Hepatocyte (in vitro differentiated cells): ENCODE results near the gene RPL18. TPM values are rescaled to one million over a fixed set of nuclear protein-coding genes. Genes with fewer than 3 reads are reported as not detected.

Experiments used
- DNase-seq: peaks from one replicate; pipeline ENCODE4 v3.0.0-alpha.2; 2016; ENCODE audit warnings: low spot score
- H2AFZ ChIP-seq: fragments of 200-600 bp; sonication (generic); 2 replicates; pipeline ENCODE4 v1.6.0; 2016; ENCODE audit warnings: antibody characterized with exemption, mild to moderate bottlenecking
- H3K27ac ChIP-seq: fragments of 200-600 bp; sonication (generic); 2 replicates; pipeline ENCODE4 v1.5.1; 2016; ENCODE audit warnings: mild to moderate bottlenecking
- H3K27me3 ChIP-seq: fragments of 200-600 bp; sonication (generic); 2 replicates; pipeline ENCODE4 v1.6.1; 2016
- H3K36me3 ChIP-seq: fragments of 200-600 bp; sonication (generic); replicated peaks from 2 replicates; pipeline ENCODE4 v1.5.1; 2016; ENCODE audit warnings: low read depth; ENCODE audit not compliant: insufficient read depth
- H3K4me1 ChIP-seq: fragments of 200-600 bp; sonication (generic); 2 replicates; pipeline ENCODE4 v1.5.1; 2016; ENCODE audit warnings: mild to moderate bottlenecking, moderate library complexity; ENCODE audit not compliant: insufficient read depth
- H3K4me2 ChIP-seq: fragments of 200-600 bp; sonication (generic); 2 replicates; pipeline ENCODE4 v1.6.0; 2016
- H3K4me3 ChIP-seq: fragments of 200-600 bp; sonication (generic); 2 replicates; pipeline ENCODE4 v1.5.1; 2016; ENCODE audit warnings: mild to moderate bottlenecking
- H3K79me2 ChIP-seq: fragments of 200-600 bp; sonication (generic); 2 replicates; pipeline ENCODE4 v1.6.0; 2017; ENCODE audit warnings: mild to moderate bottlenecking
- H3K9me2 ChIP-seq: fragments of 200-600 bp; sonication (generic); replicated peaks from 2 replicates; pipeline ENCODE4 v1.6.0; 2017; ENCODE audit warnings: mild to moderate bottlenecking; ENCODE audit not compliant: insufficient read depth
- H3K9me3 ChIP-seq: fragments of 200-600 bp; sonication (generic); 2 replicates; pipeline ENCODE4 v1.5.1; 2016; ENCODE audit warnings: low read depth, mild to moderate bottlenecking
- H4K20me1 ChIP-seq: fragments of 200-600 bp; sonication (generic); 2 replicates; pipeline ENCODE4 v1.6.0; 2016; ENCODE audit warnings: mild to moderate bottlenecking; ENCODE audit not compliant: insufficient read depth, poor library complexity, severe bottlenecking
- CTCF ChIP-seq: fragments of 200-600 bp; sonication (generic); IDR thresholded peaks from 2 replicates; pipeline ENCODE4 v1.5.1; 2016; ENCODE audit warnings: antibody characterized with exemption, mild to moderate bottlenecking; ENCODE audit not compliant: poor library complexity
- EZH2 ChIP-seq: fragments of 200-600 bp; sonication (generic); IDR thresholded peaks from 2 replicates; pipeline ENCODE4 v1.6.1; 2016; ENCODE audit warnings: antibody characterized with exemption, mild to moderate bottlenecking, borderline replicate concordance
- EZH2phosphoT487 ChIP-seq: fragments of 200-600 bp; sonication (generic); IDR thresholded peaks from one replicate; pipeline ENCODE4 v1.6.1; 2018; ENCODE audit warnings: antibody characterized with exemption, mild to moderate bottlenecking, low read depth, moderate library complexity; ENCODE audit not compliant: unreplicated experiment, severe bottlenecking
- WGBS: methylation state at CpG from one replicate; pipeline ENCODE4 v1.1.6; 2016; ENCODE audit warnings: low lambda C conversion rate; ENCODE audit errors: missing lambda C conversion rate; 5-methylcytosine and 5-hydroxymethylcytosine counted together
- polyA plus RNA-seq: library from polyadenylated mRNA; unstranded; fragments of >200 nt; fragmentation: Nextera tagmentation; extraction: Ambion mirVana; gene quantifications from 2 replicates; pipeline ENCODE4 v1.2.1, GENCODE V29; 2016
- total RNA-seq: library from RNA; depleted of rRNA; stranded (reverse); fragments of >200 nt; gene quantifications from 2 replicates; pipeline ENCODE4 v1.2.3, GENCODE V29; 2014

RPL18 gene
- total and polyA plus RNA-seq, 2 experiments from 2014 or later, result 623 to 1,372 TPM

- TF ChIP-seq EZH2phosphoT487, result no peak
- no peak for TF ChIP-seq EZH2
- no peak for TF ChIP-seq CTCF
- 48% methylated on average over 6 of the region's 6 CpGs for WGBS
- no peaks in the 10 kb centered on the region for H3K9me2 ChIP-seq
- no peak overlapping the region for H2AFZ ChIP-seq
- no peak for DNase-seq
- H3K27me3 ChIP-seq, result no peaks in the 10 kb centered on the region
- no peak overlapping the region for H3K27ac ChIP-seq
- H3K36me3 ChIP-seq, result no peaks in the 10 kb centered on the region
- H3K4me1 ChIP-seq, result peaks cover 1% of the 10 kb centered on the region
- no peak overlapping the region for H3K4me2 ChIP-seq
- no peaks in the 10 kb centered on the region for H4K20me1 ChIP-seq
- no peak overlapping the region for H3K4me3 ChIP-seq
- H3K79me2 ChIP-seq, result no peaks in the 10 kb centered on the region
- H3K9me3 ChIP-seq, result no peaks in the 10 kb centered on the region
Observed at GRCh38 chr19:48665786-48666185, 46.8 kb upstream of the RPL18 start.

- WGBS, result 97% methylated on average over 11 of the region's 14 CpGs
- TF ChIP-seq EZH2phosphoT487, result no peak
- TF ChIP-seq EZH2, result no peak
- no peak for TF ChIP-seq CTCF
- Histone ChIP-seq H3K79me2 (no peaks in the 10 kb centered on the region), H4K20me1 (no peaks in the 10 kb centered on the region), H3K36me3 (no peaks in the 10 kb centered on the region), H3K4me2 (no peak overlapping the region), H3K4me1 (no peaks in the 10 kb centered on the region), H3K4me3 (no peak overlapping the region), H3K9me3 (no peaks in the 10 kb centered on the region), H3K27ac (no peak overlapping the region), H2AFZ (no peak overlapping the region), H3K27me3 (no peaks in the 10 kb centered on the region), H3K9me2 (no peaks in the 10 kb centered on the region)
- no peak for DNase-seq
Observed at GRCh38 chr19:48664476-48664875, 45.5 kb upstream of the RPL18 start.

- 93% methylated on average over 4 of the region's 4 CpGs for WGBS
- no peaks in the 10 kb centered on the region for H4K20me1 ChIP-seq
- no peaks in the 10 kb centered on the region for H3K27me3 ChIP-seq
- H2AFZ ChIP-seq, result no peak overlapping the region
- no peaks in the 10 kb centered on the region for H3K9me2 ChIP-seq
- H3K4me3 ChIP-seq, result no peak overlapping the region
- no peaks in the 10 kb centered on the region for H3K4me1 ChIP-seq
- no peak for DNase-seq
- no peaks in the 10 kb centered on the region for H3K9me3 ChIP-seq
- H3K79me2 ChIP-seq, result no peaks in the 10 kb centered on the region
- no peak overlapping the region for H3K4me2 ChIP-seq
- TF ChIP-seq EZH2phosphoT487 (no peak), EZH2 (no peak), CTCF (no peak)
- H3K36me3 ChIP-seq, result no peaks in the 10 kb centered on the region
- no peak overlapping the region for H3K27ac ChIP-seq
Observed at GRCh38 chr19:48663667-48664066, 44.7 kb upstream of the RPL18 start.

GRCh38 chr19:48661711-48662090, 42.7 kb upstream of the RPL18 start:
- DNase-seq, result no peak
- H3K36me3 ChIP-seq, result no peaks in the 10 kb centered on the region
- no peak overlapping the region for H3K4me2 ChIP-seq
- no peak overlapping the region for H2AFZ ChIP-seq
- no peaks in the 10 kb centered on the region for H3K79me2 ChIP-seq
- TF ChIP-seq CTCF (no peak), EZH2 (no peak), EZH2phosphoT487 (no peak)
- no peak overlapping the region for H3K27ac ChIP-seq
- H3K9me3 ChIP-seq, result no peaks in the 10 kb centered on the region
- H3K9me2 ChIP-seq, result no peaks in the 10 kb centered on the region
- H4K20me1 ChIP-seq, result no peaks in the 10 kb centered on the region
- H3K4me1 ChIP-seq, result no peaks in the 10 kb centered on the region
- no peak overlapping the region for H3K4me3 ChIP-seq
- over 99% methylated on average over 42 of the region's 50 CpGs for WGBS
- H3K27me3 ChIP-seq, result no peaks in the 10 kb centered on the region
